ENCODE measurements around the gene PLS3. TPM values are rescaled to one million over a fixed set of nuclear protein-coding genes. Genes with fewer than 3 reads are reported as not detected.

The PLS3 gene
- total and polyA plus RNA-seq, 9 of the 15 experiments (the other 6 are each of a cell fraction or from before 2014, with no cell fraction given) = 0.03 to 0.42 (median 0.03) TPM; not detected in 4

DNA sequence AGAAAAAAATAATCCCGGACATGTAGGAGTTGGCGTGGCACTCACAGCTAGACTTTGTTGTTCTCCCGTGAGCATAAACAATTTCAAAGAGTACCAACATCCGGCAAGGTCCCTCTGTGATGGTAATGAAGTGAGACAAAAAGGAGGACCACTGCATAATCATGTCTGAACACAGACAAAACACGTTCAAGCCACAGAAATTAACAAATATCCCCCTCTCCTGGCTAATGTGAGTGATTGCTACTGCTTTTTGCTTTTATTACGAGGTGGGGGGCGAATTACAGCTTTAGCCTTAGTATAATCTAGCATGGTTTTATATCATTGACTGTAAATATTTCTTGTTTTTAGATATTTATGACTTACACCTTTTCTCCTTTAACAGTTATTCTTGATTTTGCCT lies 118.5 kb downstream of the PLS3 start:
- 0% methylated on average over 7 of the region's 7 CpGs for WGBS (ENCODE audit: insufficient coverage, low coverage, missing lambda C conversion rate)
- Histone ChIP-seq H3K27ac (ENCODE audit: extremely low read depth, low read depth, low read length) (no peak overlapping the region), H2AFZ (ENCODE audit: low read depth, low read length) (no peak overlapping the region), H3K79me2 (ENCODE audit: control insufficient read depth, insufficient read depth, low read length) (no peaks in the 10 kb centered on the region), H3K4me2 (ENCODE audit: insufficient read depth, low read length) (no peak overlapping the region), H3K4me3 (no peak overlapping the region), H3K4me1 (replicated peaks in 1 of 2; ENCODE audit: control insufficient read depth in 2 of 2, insufficient read depth in 2 of 2, low read length in 2 of 2) (no peaks in the 10 kb centered on the region; a peak in 1 of 5 replicates), H3K27me3 (ENCODE audit: control insufficient read depth in 2 of 2, insufficient read depth in 2 of 2, low read length in 2 of 2) (no peaks in the 10 kb centered on the region), H3K9me3 (replicated peaks; ENCODE audit: control insufficient read depth, insufficient read depth, low read depth, low read length) (no peaks in the 10 kb centered on the region), H4K20me1 (replicated peaks; ENCODE audit: control insufficient read depth, insufficient read depth, low read length) (no peaks in the 10 kb centered on the region), H3K9me1 (ENCODE audit: control insufficient read depth, insufficient read depth, low read length) (no peaks in the 10 kb centered on the region), H3K36me3 (ENCODE audit: control insufficient read depth, insufficient read depth, low read length) (no peaks in the 10 kb centered on the region), H3K9ac (ENCODE audit: insufficient read depth in 1 of 2, low read depth in 2 of 2, low read length in 2 of 2) (no peak overlapping the region)
- in situ Hi-C loops (cut with MboI) = loop anchor here (25.0 kb wide), 1 partner anchor 208 kb away; no protein-coding TSS in a partner anchor
- ChIA-PET POLR2A (no interaction called here), CTCF (ENCODE audit: low intra/inter-chr PET ratio) (no interaction called here)
- ATAC-seq (peak; percentile 58; the same call in 1 of the 3 replicates), FAIRE-seq (no peak), DNase-seq (ENCODE audit: extremely low read depth in 1 of 4, low spot score in 3 of 4) (peak; percentile 5 to 8 (median 6))
- TF ChIP-seq PRPF4 (IDR thresholded peaks at IDR 0.05; ENCODE audit: insufficient read depth, low read depth, low read length, poor library complexity, severe bottlenecking) (no peak), RAD21 (CRISPR knock-in tag; conservative IDR thresholded peaks at IDR 0.05 in 1 of 2, IDR thresholded peaks at IDR 0.05 in 1 of 2) (peak in 1 of 2 experiments; percentile 26; a peak in 1 of 4 replicates)
- TF ChIP-seq, protein P1, sequence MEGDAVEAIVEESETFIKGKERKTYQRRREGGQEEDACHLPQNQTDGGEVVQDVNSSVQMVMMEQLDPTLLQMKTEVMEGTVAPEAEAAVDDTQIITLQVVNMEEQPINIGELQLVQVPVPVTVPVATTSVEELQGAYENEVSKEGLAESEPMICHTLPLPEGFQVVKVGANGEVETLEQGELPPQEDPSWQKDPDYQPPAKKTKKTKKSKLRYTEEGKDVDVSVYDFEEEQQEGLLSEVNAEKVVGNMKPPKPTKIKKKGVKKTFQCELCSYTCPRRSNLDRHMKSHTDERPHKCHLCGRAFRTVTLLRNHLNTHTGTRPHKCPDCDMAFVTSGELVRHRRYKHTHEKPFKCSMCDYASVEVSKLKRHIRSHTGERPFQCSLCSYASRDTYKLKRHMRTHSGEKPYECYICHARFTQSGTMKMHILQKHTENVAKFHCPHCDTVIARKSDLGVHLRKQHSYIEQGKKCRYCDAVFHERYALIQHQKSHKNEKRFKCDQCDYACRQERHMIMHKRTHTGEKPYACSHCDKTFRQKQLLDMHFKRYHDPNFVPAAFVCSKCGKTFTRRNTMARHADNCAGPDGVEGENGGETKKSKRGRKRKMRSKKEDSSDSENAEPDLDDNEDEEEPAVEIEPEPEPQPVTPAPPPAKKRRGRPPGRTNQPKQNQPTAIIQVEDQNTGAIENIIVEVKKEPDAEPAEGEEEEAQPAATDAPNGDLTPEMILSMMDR (IDR thresholded peaks at IDR 0.05 in 2 of 3, conservative IDR thresholded peaks at IDR 0.05 in 1 of 3; ENCODE audit: insufficient read depth in 2 of 3, low read depth in 1 of 3, low read length in 3 of 3) = peak in 2 of 3 experiments; percentile 28 to 37; a peak in 3 of 6 replicates
- no TSS peak for BruUV-seq (replicated peaks)
- intact Hi-C loops (cut with micrococcal nuclease) = no loop called here
